PC-9 (cell line): ENCODE results near the gene TFAP2D.

Experiments used
- EZH2 ChIP-seq: fragments of 200-600 bp; sonication (generic); IDR thresholded peaks from 2 replicates; pipeline ENCODE4 v1.8.0; 2017; ENCODE audit warnings: antibody characterized with exemption, low read depth
- TF ChIP-seq, protein P1 (sequence below): fragments of 200-600 bp; sonication (generic); conservative IDR thresholded peaks from 2 replicates; pipeline ENCODE4 v1.6.1; 2017; ENCODE audit warnings: mixed run types, antibody characterized with exemption, mild to moderate bottlenecking, moderate library complexity

GRCh38 chr6:50818020-50818419, 104.7 kb downstream of the TFAP2D start:
- TF ChIP-seq, protein P1, sequence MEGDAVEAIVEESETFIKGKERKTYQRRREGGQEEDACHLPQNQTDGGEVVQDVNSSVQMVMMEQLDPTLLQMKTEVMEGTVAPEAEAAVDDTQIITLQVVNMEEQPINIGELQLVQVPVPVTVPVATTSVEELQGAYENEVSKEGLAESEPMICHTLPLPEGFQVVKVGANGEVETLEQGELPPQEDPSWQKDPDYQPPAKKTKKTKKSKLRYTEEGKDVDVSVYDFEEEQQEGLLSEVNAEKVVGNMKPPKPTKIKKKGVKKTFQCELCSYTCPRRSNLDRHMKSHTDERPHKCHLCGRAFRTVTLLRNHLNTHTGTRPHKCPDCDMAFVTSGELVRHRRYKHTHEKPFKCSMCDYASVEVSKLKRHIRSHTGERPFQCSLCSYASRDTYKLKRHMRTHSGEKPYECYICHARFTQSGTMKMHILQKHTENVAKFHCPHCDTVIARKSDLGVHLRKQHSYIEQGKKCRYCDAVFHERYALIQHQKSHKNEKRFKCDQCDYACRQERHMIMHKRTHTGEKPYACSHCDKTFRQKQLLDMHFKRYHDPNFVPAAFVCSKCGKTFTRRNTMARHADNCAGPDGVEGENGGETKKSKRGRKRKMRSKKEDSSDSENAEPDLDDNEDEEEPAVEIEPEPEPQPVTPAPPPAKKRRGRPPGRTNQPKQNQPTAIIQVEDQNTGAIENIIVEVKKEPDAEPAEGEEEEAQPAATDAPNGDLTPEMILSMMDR = no peak
- no peak for TF ChIP-seq EZH2
